ENCODE results near the gene SLC7A1.

The SLC7A1 gene

DNA sequence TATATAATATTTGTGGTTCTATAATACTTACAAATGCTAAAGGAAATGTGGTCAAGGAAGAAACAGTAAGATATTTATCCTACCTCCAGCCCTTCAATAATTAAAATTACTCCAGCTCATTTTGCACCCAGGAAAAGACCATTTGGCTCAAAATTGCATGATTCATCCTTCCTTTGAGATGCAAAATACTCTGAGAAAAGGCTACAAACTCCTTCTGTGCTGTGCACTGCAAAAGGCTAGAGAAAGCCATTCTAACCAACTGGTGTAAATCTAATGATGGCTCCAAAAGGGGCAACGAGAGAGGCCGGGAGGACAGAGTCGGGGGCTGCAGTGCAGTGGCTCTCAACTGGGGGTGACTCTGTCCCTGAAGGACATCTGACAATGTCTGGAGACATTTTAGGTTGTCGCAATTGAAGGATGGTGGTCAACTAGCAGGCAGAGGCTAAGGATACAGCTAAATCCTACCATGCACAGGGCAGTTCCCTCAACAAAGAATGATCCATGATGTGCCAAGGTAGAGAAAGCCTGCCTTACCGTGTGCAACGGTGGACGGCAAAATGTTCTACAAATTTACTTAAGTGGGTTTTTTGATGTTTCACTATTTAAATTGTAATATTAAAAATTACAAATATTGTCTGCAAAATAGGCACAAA lies 32.6 kb downstream of the SLC7A1 start:
- in situ Hi-C loops (cut with MboI; ENCODE audit: low sequenced_read_pairs) = no loop called here

DNA sequence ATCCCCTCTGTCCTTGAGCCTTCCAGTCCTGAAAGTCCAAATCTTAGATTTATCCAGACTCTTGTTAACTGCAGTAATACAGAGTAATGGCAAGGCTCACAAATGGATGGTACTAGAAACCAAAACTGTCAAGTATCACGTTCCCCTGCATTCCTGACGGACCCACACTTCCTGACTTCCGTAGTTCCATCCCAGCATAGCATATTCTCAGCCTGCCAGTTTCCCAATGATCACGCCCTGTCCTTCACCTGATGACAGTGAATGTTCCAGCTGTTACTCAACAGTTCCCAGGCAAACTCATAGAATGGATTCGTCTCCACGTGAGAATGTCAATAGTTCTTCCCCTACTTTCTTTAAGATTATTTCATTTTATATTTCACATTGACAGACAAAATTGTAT lies 33.6 kb downstream of the SLC7A1 start:
- in situ Hi-C loops (cut with MboI; ENCODE audit: low sequenced_read_pairs) = no loop called here

DNA sequence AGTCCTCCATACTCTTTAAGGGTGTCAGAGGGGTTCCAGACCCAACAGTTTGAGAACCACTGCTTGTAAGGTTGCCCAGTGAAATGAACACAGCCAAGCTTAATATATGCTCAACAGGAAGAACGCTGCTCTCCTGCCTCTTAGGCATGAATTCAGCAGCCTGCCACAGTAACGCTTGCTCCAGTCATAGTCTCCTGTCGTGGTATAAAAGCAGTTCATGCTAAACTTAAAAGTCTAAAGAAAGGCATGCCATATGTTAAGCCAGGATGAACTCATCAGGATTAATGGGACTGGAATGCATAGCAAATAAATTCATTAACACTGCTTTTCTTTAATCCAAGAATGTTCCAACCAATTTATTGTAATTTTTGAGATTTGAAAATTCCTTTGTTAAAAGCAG lies 38.7 kb downstream of the SLC7A1 start:
- in situ Hi-C loops (cut with MboI; ENCODE audit: low sequenced_read_pairs) = no loop called here

DNA sequence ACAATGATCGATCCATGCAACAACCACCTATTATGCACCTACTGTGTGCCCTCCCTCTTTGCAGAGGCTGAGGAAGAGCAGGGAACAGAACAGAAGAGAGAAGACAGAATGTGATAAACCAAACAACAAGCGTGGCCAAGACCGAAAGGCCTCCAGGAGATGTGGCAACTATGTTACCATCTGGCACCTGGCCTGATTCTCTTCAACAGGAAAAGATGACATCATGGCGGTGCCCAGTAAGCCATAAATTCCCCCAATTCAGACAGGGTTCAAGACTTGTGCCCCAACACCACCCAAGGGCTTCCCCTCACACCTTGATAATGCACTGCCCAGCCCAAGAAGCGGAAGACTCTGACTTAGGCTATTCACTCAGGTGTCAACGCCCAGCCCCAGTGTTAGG lies 44.3 kb downstream of the SLC7A1 start:
- in situ Hi-C loops (cut with MboI; ENCODE audit: low sequenced_read_pairs) = no loop called here

DNA sequence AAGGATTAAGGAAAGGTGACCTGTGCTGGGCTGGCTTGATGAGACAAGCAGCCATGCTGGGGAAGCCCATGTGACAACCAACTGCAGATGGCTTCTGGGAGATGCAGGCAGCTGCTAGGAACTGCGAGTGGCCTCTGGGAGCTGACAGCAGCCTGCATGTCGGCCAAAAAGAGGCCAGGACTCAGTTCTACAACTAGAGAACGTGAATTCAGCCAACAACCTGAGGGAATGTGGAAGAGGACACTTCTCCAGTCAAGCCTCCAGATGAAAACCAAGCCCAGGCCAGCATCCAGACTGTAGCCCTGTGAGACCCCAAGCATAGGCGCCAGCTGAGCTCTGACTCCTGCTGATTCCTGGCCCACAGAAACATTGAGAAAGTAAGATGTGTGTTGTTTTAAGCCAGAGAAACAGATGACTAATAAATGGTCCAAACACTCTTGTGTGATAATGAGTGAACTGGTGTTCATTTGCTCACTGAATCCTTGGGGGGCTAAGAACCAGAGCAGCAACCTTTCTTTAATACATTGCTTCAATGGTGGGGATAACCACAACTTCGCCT lies 45.0 kb downstream of the SLC7A1 start:
- in situ Hi-C loops (cut with MboI; ENCODE audit: low sequenced_read_pairs) = no loop called here

DNA sequence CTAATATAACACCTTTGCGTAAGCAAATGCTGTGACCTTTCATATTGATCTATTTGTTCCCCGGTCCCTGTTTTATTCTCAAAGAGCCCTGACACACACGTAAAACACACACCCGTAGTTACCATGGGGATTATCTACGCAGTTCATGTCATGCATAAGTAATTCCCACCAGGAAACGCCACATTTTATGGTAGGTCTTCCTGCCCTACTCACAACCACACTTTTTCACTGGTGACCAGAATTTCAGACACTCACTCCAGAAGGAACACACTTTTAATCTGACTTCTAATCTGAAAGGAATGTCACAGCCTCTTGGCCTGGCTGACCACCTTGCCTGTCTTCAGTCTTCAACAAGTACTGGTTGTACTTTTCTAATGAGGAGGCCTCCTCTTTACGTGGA lies 46.8 kb downstream of the SLC7A1 start:
- in situ Hi-C loops (cut with MboI; ENCODE audit: low sequenced_read_pairs) = loop anchor here (25.0 kb wide), 1 partner anchor 164 kb away; no protein-coding TSS in a partner anchor

DNA sequence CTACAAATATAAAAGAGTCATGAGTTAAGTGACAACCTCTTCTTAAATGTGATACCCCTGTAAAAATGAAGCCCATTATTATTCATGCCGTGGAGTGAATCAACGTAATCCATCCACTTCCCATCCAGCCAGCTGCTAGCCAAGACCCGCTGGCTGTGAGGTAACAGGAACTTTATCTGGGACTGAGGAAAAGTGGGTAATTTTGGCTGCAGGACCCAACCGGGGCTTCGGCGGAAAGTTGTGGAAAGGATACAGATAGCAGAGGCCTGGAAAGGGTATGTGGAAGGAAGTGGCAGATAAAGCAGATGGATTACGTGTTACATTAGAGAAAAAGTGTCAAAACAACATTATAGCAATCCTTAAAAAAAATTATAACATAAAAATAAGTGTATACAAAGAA lies 48.3 kb downstream of the SLC7A1 start:
- in situ Hi-C loops (cut with MboI; ENCODE audit: low sequenced_read_pairs) = loop anchor here (25.0 kb wide), 1 partner anchor 165 kb away; no protein-coding TSS in a partner anchor

DNA sequence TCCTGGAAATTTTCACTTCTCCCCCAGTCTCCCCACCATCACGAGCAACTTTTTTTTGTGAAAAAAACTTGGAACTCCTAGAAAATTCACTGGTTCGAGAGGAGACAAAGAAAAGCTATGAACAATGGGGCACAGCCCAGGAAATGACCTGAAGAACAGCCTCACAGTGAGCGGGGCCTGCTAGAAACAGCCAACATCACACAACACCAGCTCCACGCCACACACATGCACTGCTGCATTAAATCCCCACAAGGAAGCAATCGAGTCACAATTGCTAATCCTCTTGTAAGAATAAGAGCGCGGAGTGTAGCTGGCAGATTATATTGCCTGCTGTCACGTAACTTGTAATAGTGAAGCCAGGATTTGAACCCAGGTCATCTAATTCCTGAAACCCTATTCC lies 48.8 kb downstream of the SLC7A1 start:
- in situ Hi-C loops (cut with MboI; ENCODE audit: low sequenced_read_pairs) = loop anchor here (25.0 kb wide), 1 partner anchor 166 kb away; no protein-coding TSS in a partner anchor

DNA sequence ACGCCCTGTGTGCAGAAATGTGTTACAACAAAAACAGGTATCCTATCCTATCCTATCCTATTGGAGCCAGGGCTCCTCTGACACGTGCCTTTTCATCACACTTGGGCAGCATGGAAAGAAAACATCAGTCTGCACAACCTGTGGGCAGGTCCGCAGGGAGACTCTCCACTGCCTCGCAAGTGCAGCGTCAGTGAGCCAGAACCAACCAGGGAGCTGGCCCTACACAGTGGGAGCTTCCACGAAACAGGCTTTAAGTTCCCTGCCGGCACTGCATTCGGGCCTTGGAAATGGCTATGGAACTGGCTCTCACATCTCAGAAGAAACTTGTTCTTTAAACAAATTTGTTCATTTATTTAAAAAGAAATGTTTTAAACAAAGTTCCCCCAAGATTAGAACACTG lies 49.5 kb downstream of the SLC7A1 start:
- in situ Hi-C loops (cut with MboI; ENCODE audit: low sequenced_read_pairs) = loop anchor here (25.0 kb wide), 1 partner anchor 166 kb away; no protein-coding TSS in a partner anchor

DNA sequence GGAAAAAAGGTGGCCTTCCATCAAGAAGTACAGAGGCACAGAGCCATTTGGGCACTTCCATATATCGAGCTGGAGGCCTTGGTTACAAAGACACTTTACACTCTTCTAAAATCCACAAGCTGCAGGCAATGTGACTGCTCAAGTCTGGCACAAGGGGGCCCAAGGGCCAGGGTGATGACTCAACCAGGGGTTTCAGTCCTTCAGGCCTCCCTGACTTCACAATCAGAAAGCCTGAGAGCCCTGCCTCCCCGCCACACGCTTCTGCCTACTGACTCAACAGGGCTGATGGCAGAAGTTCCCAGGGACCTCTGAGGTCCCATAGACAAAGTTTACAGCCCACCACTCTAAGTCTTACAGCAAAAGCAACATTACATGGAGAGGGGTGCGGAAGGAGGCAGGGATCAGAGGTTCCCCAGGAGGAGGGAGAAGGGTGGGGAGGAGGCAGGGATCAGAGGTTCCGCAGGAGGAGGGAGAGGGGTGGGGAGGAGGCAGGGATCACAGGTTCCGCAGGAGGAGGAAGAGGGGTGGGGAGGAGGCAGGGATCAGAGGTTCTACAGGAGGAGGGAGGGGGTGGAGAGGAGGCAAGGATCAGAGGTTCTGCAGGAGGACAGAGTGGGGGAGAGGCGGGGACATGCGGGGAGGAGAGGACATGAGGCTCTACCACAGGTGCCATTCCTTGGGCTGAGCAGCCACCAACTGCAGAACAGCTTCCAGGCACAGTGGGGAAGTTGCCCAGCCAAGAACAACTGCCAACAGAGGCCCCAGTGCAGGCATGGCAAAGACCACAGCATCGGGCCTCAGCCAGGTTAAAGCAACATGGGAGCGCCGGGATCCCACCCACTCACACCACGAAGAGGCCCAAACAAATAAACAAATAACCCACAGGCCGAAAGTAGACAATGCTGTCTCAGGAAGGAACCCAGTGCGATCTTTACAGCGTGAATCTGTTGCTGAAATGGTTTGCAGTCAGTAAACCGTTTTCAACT lies 52.0 kb downstream of the SLC7A1 start:
- in situ Hi-C loops (cut with MboI; ENCODE audit: low sequenced_read_pairs) = loop anchor here (25.0 kb wide), 1 partner anchor 169 kb away; no protein-coding TSS in a partner anchor

DNA sequence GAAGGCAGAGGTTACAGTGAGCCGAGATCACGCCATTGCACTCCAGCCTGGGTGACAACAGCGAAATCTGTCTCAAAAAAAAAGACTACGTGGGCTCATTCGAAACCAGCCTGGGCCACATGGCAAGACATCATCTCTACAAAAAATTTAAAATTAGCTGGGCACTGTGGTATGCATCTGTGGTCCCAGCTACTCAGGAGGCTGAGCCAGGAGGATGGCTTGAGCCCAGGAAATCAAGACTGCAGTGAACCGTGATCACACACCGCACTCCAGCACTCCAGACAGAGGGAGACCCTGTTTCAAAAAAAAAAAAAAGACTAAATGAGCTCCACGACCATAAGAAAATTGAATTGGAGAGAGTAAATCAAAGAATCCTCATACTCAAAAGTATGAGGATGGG lies 53.1 kb downstream of the SLC7A1 start:
- in situ Hi-C loops (cut with MboI; ENCODE audit: low sequenced_read_pairs) = loop anchor here (25.0 kb wide), 1 partner anchor 170 kb away; no protein-coding TSS in a partner anchor

DNA sequence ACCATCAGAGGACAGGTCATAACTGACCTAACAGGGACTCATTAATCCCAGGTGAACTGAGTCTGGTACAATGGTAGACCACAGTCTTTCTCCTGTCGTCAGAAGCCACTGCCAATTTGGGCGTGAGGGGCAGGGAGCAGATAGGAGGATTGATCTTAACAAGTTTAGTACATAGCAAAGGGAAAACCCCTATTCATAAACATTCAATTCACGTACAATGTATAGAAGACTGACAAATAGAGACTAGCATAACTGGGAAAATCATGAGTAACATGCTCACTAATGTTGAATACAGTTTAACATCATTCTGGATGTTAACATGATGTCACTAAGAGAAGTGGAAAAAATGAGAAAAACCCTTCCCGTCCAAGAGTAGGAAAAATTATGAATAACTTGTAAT lies 54.1 kb downstream of the SLC7A1 start:
- in situ Hi-C loops (cut with MboI; ENCODE audit: low sequenced_read_pairs) = loop anchor here (25.0 kb wide), 1 partner anchor 171 kb away; no protein-coding TSS in a partner anchor

DNA sequence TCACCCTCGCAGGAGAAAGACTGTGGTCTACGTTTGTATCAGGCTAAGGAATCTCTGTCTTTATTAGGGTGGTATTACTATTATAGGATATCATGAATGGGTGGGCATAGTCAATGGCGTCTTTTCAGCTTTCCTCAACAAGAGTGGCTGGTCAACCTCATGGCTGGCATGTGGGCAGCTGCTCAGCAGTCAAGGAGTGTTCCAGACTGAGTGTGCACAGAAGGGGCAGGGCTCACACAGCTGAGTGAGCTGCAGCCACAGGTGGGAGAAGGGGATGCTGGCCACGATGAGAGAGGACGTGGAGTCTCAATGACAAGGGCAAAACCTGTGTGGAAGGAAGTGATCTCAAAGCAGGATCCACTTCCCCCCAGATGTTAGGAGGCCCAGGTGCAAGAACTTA lies 54.7 kb downstream of the SLC7A1 start:
- in situ Hi-C loops (cut with MboI; ENCODE audit: low sequenced_read_pairs) = loop anchor here (25.0 kb wide), 1 partner anchor 172 kb away; no protein-coding TSS in a partner anchor

DNA sequence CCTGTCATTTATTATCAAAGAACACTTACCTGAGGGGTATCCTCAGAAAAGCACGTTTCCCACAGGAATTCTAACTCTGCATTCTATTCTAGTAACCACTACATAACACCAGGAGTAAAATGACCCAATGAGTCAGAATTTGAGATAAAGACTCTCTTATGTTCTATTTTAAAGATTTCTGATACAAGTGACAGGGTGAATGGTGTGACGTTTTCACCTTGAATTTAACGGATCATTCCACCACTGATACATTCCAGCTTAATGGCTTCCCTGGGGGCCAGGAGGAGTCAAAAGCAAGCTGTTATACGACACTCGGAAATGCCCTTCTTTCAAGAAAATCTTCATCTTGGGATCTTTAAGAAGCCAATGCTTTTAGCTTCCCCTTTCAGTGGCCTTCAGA lies 55.2 kb downstream of the SLC7A1 start:
- in situ Hi-C loops (cut with MboI; ENCODE audit: low sequenced_read_pairs) = loop anchor here (25.0 kb wide), 1 partner anchor 172 kb away; no protein-coding TSS in a partner anchor

DNA sequence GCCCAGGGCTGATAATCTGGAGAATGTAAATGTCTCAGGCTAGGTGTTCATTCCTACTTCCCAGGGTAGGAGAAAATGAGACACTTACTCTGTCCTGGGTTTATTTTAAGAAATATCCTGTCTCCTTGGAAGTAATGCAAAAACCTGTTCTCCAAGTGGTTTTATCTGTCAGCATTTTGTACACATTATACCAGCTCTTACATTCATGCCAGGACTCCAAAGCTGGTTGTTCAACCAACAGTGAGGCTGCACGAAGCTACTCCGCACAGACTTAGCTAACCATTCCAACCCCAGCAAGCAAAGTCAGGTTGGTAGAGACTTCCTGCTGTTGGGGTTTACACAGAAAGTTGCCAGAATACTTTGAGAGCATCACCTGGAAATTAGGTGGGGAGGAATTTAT lies 55.6 kb downstream of the SLC7A1 start:
- in situ Hi-C loops (cut with MboI; ENCODE audit: low sequenced_read_pairs) = loop anchor here (25.0 kb wide), 1 partner anchor 172 kb away; no protein-coding TSS in a partner anchor

DNA sequence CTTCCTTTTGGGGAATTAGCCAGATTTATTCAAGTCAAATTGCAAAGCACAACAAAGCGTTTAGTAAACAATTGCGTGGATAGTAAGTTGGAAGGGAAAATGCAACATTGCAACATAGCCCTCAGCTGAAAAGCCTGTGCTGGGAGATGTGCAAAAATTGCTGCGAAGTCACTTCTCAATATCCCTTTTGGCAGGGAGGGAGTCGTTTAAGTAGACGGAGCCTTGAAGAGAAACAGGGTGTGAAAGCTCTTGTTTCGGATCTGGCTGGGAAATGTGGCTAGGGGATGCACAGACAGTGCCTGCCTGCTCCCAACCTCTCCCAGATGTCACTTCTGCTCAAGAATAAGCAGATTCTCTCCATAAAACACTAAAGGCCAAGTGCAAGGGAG lies 56.8 kb downstream of the SLC7A1 start:
- in situ Hi-C loops (cut with MboI; ENCODE audit: low sequenced_read_pairs) = loop anchor here (25.0 kb wide), 1 partner anchor 174 kb away; no protein-coding TSS in a partner anchor

DNA sequence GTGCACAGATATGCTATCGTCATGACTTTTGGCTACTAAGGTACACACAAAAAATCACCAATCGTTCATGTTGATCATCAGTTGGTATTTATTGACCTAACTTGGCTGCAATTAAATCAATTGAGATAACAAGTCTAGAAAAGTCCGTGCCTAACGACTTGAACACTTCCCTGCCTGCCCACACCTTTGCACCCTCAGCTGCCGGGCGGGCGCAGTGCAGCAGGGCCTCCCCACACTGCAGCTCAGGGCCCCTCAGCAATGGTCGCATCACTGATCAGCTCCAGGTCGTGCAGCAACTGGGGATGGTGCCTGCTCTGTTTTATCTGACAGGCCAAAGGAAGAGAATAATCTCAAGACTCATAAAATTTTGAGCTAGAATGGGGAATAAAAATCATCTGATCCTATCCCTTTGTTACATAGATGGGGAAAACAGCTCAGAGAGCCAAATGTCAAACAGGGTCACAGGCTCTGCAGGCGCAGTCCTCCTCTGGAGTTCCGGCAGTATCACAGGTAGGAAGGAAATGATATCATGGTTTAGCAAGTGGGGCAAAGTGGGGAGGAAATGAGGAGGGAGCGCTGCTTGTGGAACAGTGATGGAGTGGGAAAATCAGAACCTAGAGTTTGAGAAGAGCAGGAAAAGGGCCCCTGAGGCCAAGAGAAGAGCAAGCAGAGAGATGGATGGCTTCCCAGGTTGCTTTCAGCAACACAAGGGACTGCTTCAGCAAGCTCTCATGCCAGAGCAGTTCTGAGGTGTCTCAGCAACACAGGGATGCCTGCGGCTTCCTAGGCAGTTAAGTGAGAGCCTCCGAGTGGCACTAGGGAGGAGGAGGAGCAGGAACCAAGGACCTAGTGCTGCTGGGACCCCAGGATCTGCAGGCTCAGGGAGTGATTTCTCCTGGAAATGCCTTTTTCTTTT lies 57.5 kb downstream of the SLC7A1 start:
- in situ Hi-C loops (cut with MboI; ENCODE audit: low sequenced_read_pairs) = loop anchor here (25.0 kb wide), 1 partner anchor 174 kb away; no protein-coding TSS in a partner anchor

DNA sequence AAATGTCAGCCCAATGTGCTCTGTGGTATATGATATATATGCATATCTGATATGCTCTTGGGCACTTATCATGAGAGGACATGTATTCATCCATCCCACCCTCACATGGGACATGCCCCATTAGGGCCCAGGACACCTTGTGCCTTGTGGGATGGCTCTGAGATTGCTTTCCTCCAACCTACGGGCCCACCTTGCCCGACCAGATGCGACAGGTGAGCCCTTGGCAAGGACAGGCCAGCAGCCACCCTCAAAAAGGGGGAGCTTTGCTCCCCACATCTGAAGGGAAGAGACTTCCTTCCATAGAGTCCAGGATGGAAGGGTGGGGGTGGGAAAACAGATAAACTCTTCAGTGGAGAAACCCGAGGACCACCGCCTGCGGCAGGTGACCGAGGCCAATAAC lies 58.6 kb downstream of the SLC7A1 start:
- in situ Hi-C loops (cut with MboI; ENCODE audit: low sequenced_read_pairs) = loop anchor here (25.0 kb wide), 1 partner anchor 175 kb away; no protein-coding TSS in a partner anchor
